DLD1 (cell line): ENCODE data around the gene ARRDC1.
"Not testable (repeated sequence)": the region's sequence is repeated elsewhere in the genome, so short reads cannot be mapped to it uniquely, and the experiment has no call there.

ENCODE experiments used
- in situ Hi-C: cut with HindIII; loops from 2 replicates; pipeline ENCODE4 v1.10.0; 2017; ENCODE audit warnings: low sequenced_read_pairs

ARRDC1 gene

GRCh38 chr9:137583957-137584356 lies 21.5 kb upstream of the ARRDC1 start:
- in situ Hi-C loops, result no loop called here

- in situ Hi-C loops, result no loop called here
These were observed 18.6 kb upstream of the ARRDC1 start for GRCh38 chr9:137586854-137587253.

- in situ Hi-C loops, result no loop called here
These were observed 17.2 kb upstream of the ARRDC1 start for GRCh38 chr9:137588311-137588710.

GRCh38 chr9:137588891-137589290 lies 16.6 kb upstream of the ARRDC1 start:
- in situ Hi-C loops, result no loop called here

- in situ Hi-C loops, result no loop called here
These were observed 15.9 kb upstream of the ARRDC1 start for GRCh38 chr9:137589441-137590122.

GRCh38 chr9:137590123-137590468 lies 15.4 kb upstream of the ARRDC1 start:
- in situ Hi-C loops, result no loop called here

- in situ Hi-C loops, result no loop called here
These were observed 14.8 kb upstream of the ARRDC1 start, which contains the start of gene ZMYND19 for GRCh38 chr9:137590469-137591383. Gene ZMYND19 (minus strand): TSS chr9:137590512. CDS start chr9:137590263, 249 bp downstream.

- in situ Hi-C loops, result no loop called here
These were observed 12.7 kb upstream of the ARRDC1 start for GRCh38 chr9:137592767-137593166.

- in situ Hi-C loops, result no loop called here
These were observed 12.3 kb upstream of the ARRDC1 start for GRCh38 chr9:137593176-137593575.

- in situ Hi-C loops, result not testable (repeated sequence)
These were observed 8.9 kb upstream of the ARRDC1 start for GRCh38 chr9:137596577-137596976.

GRCh38 chr9:137598943-137599342 lies 6.5 kb upstream of the ARRDC1 start:
- in situ Hi-C loops, result no loop called here

GRCh38 chr9:137602661-137603060 lies 2.8 kb upstream of the ARRDC1 start:
- in situ Hi-C loops, result no loop called here

GRCh38 chr9:137603879-137604278 lies 1.6 kb upstream of the ARRDC1 start:
- in situ Hi-C loops, result no loop called here

- in situ Hi-C loops, result no loop called here
These were observed 970 bp upstream of the ARRDC1 start for GRCh38 chr9:137604345-137605086.

- in situ Hi-C loops, result no loop called here
These were observed 627 bp downstream of the ARRDC1 start for GRCh38 chr9:137606005-137606621.

GRCh38 chr9:137606734-137607138 lies 1.2 kb downstream of the ARRDC1 start:
- in situ Hi-C loops, result no loop called here

GRCh38 chr9:137607141-137607857 lies 1.8 kb downstream of the ARRDC1 start:
- in situ Hi-C loops, result no loop called here

GRCh38 chr9:137610944-137611343 lies 5.5 kb downstream of the ARRDC1 start:
- in situ Hi-C loops, result no loop called here

- in situ Hi-C loops, result no loop called here
These were observed 6.4 kb downstream of the ARRDC1 start for GRCh38 chr9:137611623-137612609.
